CD8-positive, alpha-beta memory T cell (primary cell): Measurements from ENCODE around the gene LDHAL6B. TPM values are rescaled to one million over a fixed set of nuclear protein-coding genes. Genes with fewer than 3 reads are reported as not detected.

Experiments used
- CTCF ChIA-PET: fragments of 350-600 bp; sonication (Branson Sonifier 250); formaldehyde crosslinking; loops from one replicate; lab custom pipeline; 2021; ENCODE audit warnings: antibody characterized with exemption; lab: Charles Lee
- POLR2A ChIA-PET: fragments of 350-600 bp; sonication (Branson Sonifier 250); formaldehyde crosslinking; loops from one replicate; lab custom pipeline; 2021; ENCODE audit warnings: antibody characterized with exemption; lab: Charles Lee
- DNase-seq, 5 donors: peaks; one replicate each; pipeline versions ENCODE4 v3.0.0 to v3.0.0-alpha.2; 2020 to 2022; ENCODE audit warnings: mixed read lengths in 1 of 5
- H3K27ac ChIP-seq: one replicate; pipeline ENCODE4 v1.7.0; 2013; ENCODE audit warnings: low read depth, mild to moderate bottlenecking, low read length, moderate library complexity
- H3K27me3 ChIP-seq: 2 replicates; pipeline ENCODE4 v1.7.0; 2013; ENCODE audit warnings: low read length, mild to moderate bottlenecking; ENCODE audit not compliant: insufficient read depth, poor library complexity, severe bottlenecking
- H3K36me3 ChIP-seq: 2 replicates; pipeline ENCODE4 v1.7.0; 2013; ENCODE audit warnings: mild to moderate bottlenecking, low read length, moderate library complexity; ENCODE audit not compliant: insufficient read depth
- H3K4me1 ChIP-seq: 2 replicates; pipeline ENCODE4 v1.7.0; 2013; ENCODE audit warnings: mild to moderate bottlenecking, low read length, moderate library complexity; ENCODE audit not compliant: insufficient read depth
- H3K4me3 ChIP-seq: 2 replicates; pipeline ENCODE4 v1.7.0; 2013; ENCODE audit warnings: mild to moderate bottlenecking, low read length
- H3K9me3 ChIP-seq: 2 replicates; pipeline ENCODE4 v1.7.0; 2013; ENCODE audit warnings: mild to moderate bottlenecking, low read length
- H3K27ac Mint-ChIP-seq, 8 donors: one replicate each; pipeline ENCODE4 v1.8.0; 2020 to 2021; ENCODE audit warnings: mixed read lengths in 8 of 8, mild to moderate bottlenecking in 6 of 8, inconsistent platforms in 3 of 8, moderate library complexity in 3 of 8
- H3K27me3 Mint-ChIP-seq, 2 donors: one replicate each; pipeline ENCODE4 v1.8.0; 2020 to 2021; ENCODE audit warnings: mixed read lengths in 2 of 2, mild to moderate bottlenecking in 1 of 2, moderate library complexity in 1 of 2
- H3K36me3 Mint-ChIP-seq, 3 donors: one replicate each; pipeline ENCODE4 v1.8.0; 2020 to 2021; ENCODE audit warnings: mixed read lengths in 3 of 3, inconsistent platforms in 1 of 3, mild to moderate bottlenecking in 1 of 3
- H3K4me1 Mint-ChIP-seq, 3 donors: one replicate each; pipeline ENCODE4 v1.8.0; 2020 to 2021; ENCODE audit warnings: mixed read lengths in 3 of 3, inconsistent platforms in 1 of 3, mild to moderate bottlenecking in 1 of 3
- H3K4me3 Mint-ChIP-seq, 7 donors: one replicate each; pipeline ENCODE4 v1.8.0; 2020 to 2021; ENCODE audit warnings: mixed read lengths in 7 of 7, mild to moderate bottlenecking in 6 of 7, moderate library complexity in 4 of 7, inconsistent platforms in 2 of 7
- H3K9me3 Mint-ChIP-seq, 5 donors: one replicate each; pipeline ENCODE4 v1.8.0; 2020 to 2022; ENCODE audit warnings: mixed read lengths in 5 of 5, mild to moderate bottlenecking in 3 of 5, moderate library complexity in 2 of 5, inconsistent platforms in 1 of 5
- polyA plus RNA-seq: library from polyadenylated mRNA; unstranded; fragments of 300-500 nt; fragmentation: Illumina TruSeq; gene quantifications from one replicate; pipeline ENCODE4 v1.2.3, GENCODE V29; 2021
- total RNA-seq, 2 experiments: library from RNA; stranded (reverse); gene quantifications; one replicate each; pipeline ENCODE4 v1.2.3, GENCODE V29; 2021

LDHAL6B gene
- total and polyA plus RNA-seq, 3 experiments from 2014 or later, result not detected

DNA sequence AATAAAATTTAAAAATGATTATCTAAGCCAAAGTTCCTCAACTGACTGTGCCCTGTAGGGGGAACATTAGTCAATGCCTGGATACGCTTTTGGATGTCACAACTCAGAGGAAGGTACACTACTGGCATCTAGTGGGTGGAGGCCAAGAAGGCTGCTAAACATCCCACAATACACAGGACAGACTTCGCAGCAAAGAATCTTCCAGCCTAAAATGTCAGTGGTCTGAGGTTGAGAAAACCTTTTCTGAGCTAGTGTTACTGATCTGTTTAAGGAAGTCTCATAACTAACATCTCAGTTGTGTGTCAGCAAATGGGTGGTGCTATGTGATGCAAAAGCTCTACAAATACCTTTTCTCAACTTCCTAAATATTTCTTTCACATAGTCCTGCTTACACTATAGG is 20.9 kb upstream of the LDHAL6B start:
- H3K4me3 Mint-ChIP-seq, result no peak overlapping the region
- H3K27ac ChIP-seq, result no peak overlapping the region
- no peak overlapping the region for H3K4me3 ChIP-seq
- POLR2A ChIA-PET, result no interaction called here
- no peaks in the 10 kb centered on the region for H3K27me3 ChIP-seq
- peaks cover 0 to 3% (median 0%) of the 10 kb centered on the region in 3 donors for H3K36me3 Mint-ChIP-seq
- no peaks in the 10 kb centered on the region for H3K4me1 ChIP-seq
- no peak overlapping the region for H3K27ac Mint-ChIP-seq
- no peaks in the 10 kb centered on the region for H3K9me3 ChIP-seq
- peaks cover 0 to 7% (median 5%) of the 10 kb centered on the region in 5 donors for H3K9me3 Mint-ChIP-seq
- DNase-seq, result no peak
- CTCF ChIA-PET, result interaction anchor here (1.3 kb wide), 1 partner anchor 11 kb away, joined by 3 read pairs; no protein-coding TSS in a partner anchor
- H3K36me3 ChIP-seq, result no peaks in the 10 kb centered on the region
- H3K27me3 Mint-ChIP-seq, result peaks cover 11 to 17% of the 10 kb centered on the region in 2 donors
- no peaks in the 10 kb centered on the region for H3K4me1 Mint-ChIP-seq

DNA sequence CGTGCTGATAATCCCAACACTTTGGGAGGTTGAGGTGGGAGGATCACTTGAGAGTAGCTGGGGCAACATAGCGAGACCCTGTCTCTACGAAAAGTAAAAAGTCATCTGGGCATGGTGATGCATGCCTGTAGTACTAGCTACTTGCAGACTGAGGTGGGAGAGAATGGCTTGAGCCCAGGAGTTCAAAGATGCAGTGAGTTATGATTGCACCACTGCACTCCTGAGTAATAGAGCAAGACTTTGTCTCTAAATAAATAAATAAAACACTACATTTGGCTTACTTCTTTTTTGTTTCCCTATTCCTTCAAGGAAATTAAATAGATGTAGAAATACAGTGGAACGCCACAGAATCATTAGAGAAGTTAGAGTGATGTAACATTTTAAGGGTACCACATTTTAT is 20.1 kb upstream of the LDHAL6B start:
- Mint-ChIP-seq H3K9me3 (peaks cover 0 to 7% (median 3%) of the 10 kb centered on the region in 5 donors), H3K4me1 (no peaks in the 10 kb centered on the region), H3K27me3 (peaks cover 10 to 17% of the 10 kb centered on the region in 2 donors), H3K4me3 (no peak overlapping the region), H3K36me3 (peaks cover 0 to 2% (median 0%) of the 10 kb centered on the region in 3 donors), H3K27ac (no peak overlapping the region)
- POLR2A ChIA-PET, result no interaction called here
- Histone ChIP-seq H3K36me3 (no peaks in the 10 kb centered on the region), H3K27me3 (no peaks in the 10 kb centered on the region), H3K4me3 (no peak overlapping the region), H3K9me3 (no peaks in the 10 kb centered on the region), H3K4me1 (no peaks in the 10 kb centered on the region), H3K27ac (no peak overlapping the region)
- CTCF ChIA-PET, result interaction anchor here (1.3 kb wide), 1 partner anchor 12 kb away, joined by 3 read pairs; no protein-coding TSS in a partner anchor
- no peak for DNase-seq

- POLR2A ChIA-PET, result no interaction called here
- Histone ChIP-seq H3K4me3 (no peak overlapping the region), H3K27ac (no peak overlapping the region), H3K4me1 (no peaks in the 10 kb centered on the region), H3K27me3 (no peaks in the 10 kb centered on the region), H3K9me3 (no peaks in the 10 kb centered on the region), H3K36me3 (no peaks in the 10 kb centered on the region)
- Mint-ChIP-seq H3K27ac (no peak overlapping the region), H3K36me3 (peaks cover 0 to 2% (median 0%) of the 10 kb centered on the region in 3 donors), H3K27me3 (peaks cover 10 to 17% of the 10 kb centered on the region in 2 donors), H3K9me3 (peaks cover 0 to 7% (median 0%) of the 10 kb centered on the region in 5 donors), H3K4me3 (no peak overlapping the region), H3K4me1 (no peaks in the 10 kb centered on the region)
- CTCF ChIA-PET, result no interaction called here
- no peak for DNase-seq
These were observed 17.4 kb upstream of the LDHAL6B start for GRCh38 chr15:59189241-59189640.

GRCh38 chr15:59190291-59190690 is 16.4 kb upstream of the LDHAL6B start:
- no peaks in the 10 kb centered on the region for H3K36me3 ChIP-seq
- Mint-ChIP-seq H3K4me1 (peaks cover 0 to 5% (median 0%) of the 10 kb centered on the region in 3 donors), H3K27ac (no peak overlapping the region), H3K36me3 (peaks cover 0 to 2% (median 0%) of the 10 kb centered on the region in 3 donors), H3K4me3 (no peak overlapping the region), H3K27me3 (peaks cover 8 to 14% of the 10 kb centered on the region in 2 donors), H3K9me3 (peaks cover 0 to 3% (median 0%) of the 10 kb centered on the region in 5 donors)
- no peak overlapping the region for H3K4me3 ChIP-seq
- DNase-seq, result no peak
- no peaks in the 10 kb centered on the region for H3K9me3 ChIP-seq
- ChIA-PET POLR2A (no interaction called here), CTCF (no interaction called here)
- H3K4me1 ChIP-seq, result no peaks in the 10 kb centered on the region
- no peaks in the 10 kb centered on the region for H3K27me3 ChIP-seq
- no peak overlapping the region for H3K27ac ChIP-seq

DNA sequence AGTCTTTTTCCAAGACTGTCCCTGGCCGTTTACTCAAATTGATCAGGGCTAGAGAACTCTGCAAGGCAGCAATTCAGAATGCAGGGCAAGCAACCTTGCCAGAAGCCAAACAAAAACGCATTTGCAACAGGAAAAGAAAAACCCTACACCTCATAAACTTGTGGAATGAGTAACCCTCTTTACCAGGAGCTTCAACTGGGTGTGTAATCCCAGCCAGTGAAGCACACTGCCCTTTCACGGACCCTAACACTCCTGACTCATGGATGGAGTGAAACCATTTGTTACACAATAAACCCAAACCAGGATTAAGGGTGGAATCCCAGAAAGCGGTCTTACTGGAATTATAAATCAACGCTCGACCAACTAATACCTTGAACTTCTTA is 14.8 kb upstream of the LDHAL6B start:
- no peak overlapping the region for H3K27ac ChIP-seq
- no peak overlapping the region for H3K4me3 ChIP-seq
- H3K9me3 ChIP-seq, result no peaks in the 10 kb centered on the region
- no peaks in the 10 kb centered on the region for H3K27me3 ChIP-seq
- Mint-ChIP-seq H3K9me3 (peaks cover 0 to 3% (median 0%) of the 10 kb centered on the region in 5 donors), H3K36me3 (peaks cover 0 to 2% (median 0%) of the 10 kb centered on the region in 3 donors), H3K27ac (no peak overlapping the region), H3K4me1 (peaks cover 0 to 5% (median 0%) of the 10 kb centered on the region in 3 donors), H3K27me3 (peaks cover 3 to 11% of the 10 kb centered on the region in 2 donors), H3K4me3 (no peak overlapping the region)
- no peak for DNase-seq
- H3K4me1 ChIP-seq, result no peaks in the 10 kb centered on the region
- ChIA-PET POLR2A (no interaction called here), CTCF (no interaction called here)
- H3K36me3 ChIP-seq, result no peaks in the 10 kb centered on the region

- peaks cover 3 to 5% of the 10 kb centered on the region in 2 donors for H3K27me3 Mint-ChIP-seq
- ChIA-PET CTCF (no interaction called here), POLR2A (no interaction called here)
- no peaks in the 10 kb centered on the region for H3K9me3 Mint-ChIP-seq
- Histone ChIP-seq H3K36me3 (no peaks in the 10 kb centered on the region), H3K27ac (no peak overlapping the region), H3K27me3 (no peaks in the 10 kb centered on the region), H3K4me3 (no peak overlapping the region), H3K4me1 (no peaks in the 10 kb centered on the region), H3K9me3 (no peaks in the 10 kb centered on the region)
- DNase-seq, result no peak
- no peak overlapping the region for H3K4me3 Mint-ChIP-seq
- peaks cover 0 to 5% (median 0%) of the 10 kb centered on the region in 3 donors for H3K4me1 Mint-ChIP-seq
- no peaks in the 10 kb centered on the region for H3K36me3 Mint-ChIP-seq
- no peak overlapping the region for H3K27ac Mint-ChIP-seq
These were observed 11.9 kb upstream of the LDHAL6B start for GRCh38 chr15:59194639-59195325.

DNA sequence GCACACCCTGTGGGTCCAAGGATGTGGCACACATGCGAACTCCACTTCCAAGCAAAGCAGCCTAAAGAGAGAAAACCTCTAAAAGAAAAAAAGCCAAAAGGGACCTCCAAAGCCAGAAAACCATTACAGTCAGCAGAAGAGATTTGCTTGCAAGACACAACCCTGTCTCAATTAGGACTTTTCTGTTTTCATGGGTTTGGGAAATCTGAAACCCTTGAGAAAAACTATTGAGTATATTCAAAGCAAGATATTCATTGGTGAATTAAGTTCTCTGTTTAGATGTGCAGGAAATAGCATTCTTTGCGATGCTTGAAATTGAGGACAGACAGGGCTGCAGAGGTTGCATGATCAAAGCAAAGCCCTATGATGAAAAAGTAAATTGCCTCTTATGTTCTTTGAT is 10.2 kb upstream of the LDHAL6B start:
- Mint-ChIP-seq H3K27me3 (no peaks in the 10 kb centered on the region), H3K9me3 (no peaks in the 10 kb centered on the region), H3K27ac (peak overlapping the region in 1 of 8 donors; percentile 26), H3K4me1 (peaks cover 0 to 5% (median 0%) of the 10 kb centered on the region in 3 donors), H3K4me3 (no peak overlapping the region), H3K36me3 (no peaks in the 10 kb centered on the region)
- Histone ChIP-seq H3K27me3 (no peaks in the 10 kb centered on the region), H3K4me1 (no peaks in the 10 kb centered on the region), H3K36me3 (no peaks in the 10 kb centered on the region), H3K4me3 (no peak overlapping the region), H3K27ac (no peak overlapping the region), H3K9me3 (no peaks in the 10 kb centered on the region)
- CTCF ChIA-PET, result no interaction called here
- no peak for DNase-seq
- POLR2A ChIA-PET, result no interaction called here

GRCh38 chr15:59197454-59197853 is 9.2 kb upstream of the LDHAL6B start:
- no peak for DNase-seq
- Mint-ChIP-seq H3K27ac (peak overlapping the region in 1 of 8 donors; percentile 37), H3K36me3 (no peaks in the 10 kb centered on the region), H3K27me3 (no peaks in the 10 kb centered on the region), H3K4me3 (no peak overlapping the region), H3K9me3 (no peaks in the 10 kb centered on the region), H3K4me1 (peaks cover 0 to 5% (median 0%) of the 10 kb centered on the region in 3 donors)
- ChIA-PET CTCF (no interaction called here), POLR2A (no interaction called here)
- Histone ChIP-seq H3K27ac (no peak overlapping the region), H3K36me3 (no peaks in the 10 kb centered on the region), H3K27me3 (no peaks in the 10 kb centered on the region), H3K9me3 (no peaks in the 10 kb centered on the region), H3K4me1 (no peaks in the 10 kb centered on the region), H3K4me3 (no peak overlapping the region)
